Thyroid gland (tissue), 4 donors: Measurements from ENCODE around the gene NCR3LG1.

ENCODE experiments used
- POLR2A ChIP-seq, 2 donors: fragments of 450-650 bp; IDR thresholded peaks; one replicate each; pipeline ENCODE4 v1.6.1; 2017; ENCODE audit warnings: antibody characterized with exemption in 2 of 2, mild to moderate bottlenecking in 2 of 2, moderate library complexity in 1 of 2
- TF ChIP-seq, protein P1 (sequence below), 6 experiments: fragments of 200-600 bp in 3 of 6; fragments of 450-650 bp in 3 of 6; sonication (generic) in 3 of 6; IDR thresholded peaks; one replicate each; pipeline ENCODE4 v1.5.1; 2016 to 2019; ENCODE audit warnings: antibody characterized with exemption in 6 of 6, mild to moderate bottlenecking in 2 of 6, inconsistent platforms in 1 of 6, moderate library complexity in 1 of 6

DNA sequence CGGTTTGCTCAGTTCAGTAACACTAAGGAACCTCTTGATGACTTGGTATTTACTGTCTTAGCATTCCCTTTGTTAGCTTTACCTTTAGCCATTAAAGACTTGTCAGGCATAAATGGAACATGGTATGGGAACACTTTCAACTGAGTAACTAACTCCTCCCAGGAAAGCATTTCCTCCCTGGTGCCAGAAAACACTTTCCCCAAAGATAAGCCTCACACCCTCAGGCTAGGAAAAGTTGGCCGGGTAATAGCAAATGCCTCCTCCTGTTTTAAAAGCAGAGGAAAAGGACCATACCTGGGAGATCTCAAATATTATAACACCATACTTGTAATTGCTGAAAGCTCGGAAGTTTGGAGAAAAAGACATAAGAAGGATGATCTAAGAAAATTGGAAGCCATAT is 24.9 kb downstream of the NCR3LG1 start:
- TF ChIP-seq POLR2A (IDR thresholded peaks at IDR 0.05) = no peak
- TF ChIP-seq, protein P1, sequence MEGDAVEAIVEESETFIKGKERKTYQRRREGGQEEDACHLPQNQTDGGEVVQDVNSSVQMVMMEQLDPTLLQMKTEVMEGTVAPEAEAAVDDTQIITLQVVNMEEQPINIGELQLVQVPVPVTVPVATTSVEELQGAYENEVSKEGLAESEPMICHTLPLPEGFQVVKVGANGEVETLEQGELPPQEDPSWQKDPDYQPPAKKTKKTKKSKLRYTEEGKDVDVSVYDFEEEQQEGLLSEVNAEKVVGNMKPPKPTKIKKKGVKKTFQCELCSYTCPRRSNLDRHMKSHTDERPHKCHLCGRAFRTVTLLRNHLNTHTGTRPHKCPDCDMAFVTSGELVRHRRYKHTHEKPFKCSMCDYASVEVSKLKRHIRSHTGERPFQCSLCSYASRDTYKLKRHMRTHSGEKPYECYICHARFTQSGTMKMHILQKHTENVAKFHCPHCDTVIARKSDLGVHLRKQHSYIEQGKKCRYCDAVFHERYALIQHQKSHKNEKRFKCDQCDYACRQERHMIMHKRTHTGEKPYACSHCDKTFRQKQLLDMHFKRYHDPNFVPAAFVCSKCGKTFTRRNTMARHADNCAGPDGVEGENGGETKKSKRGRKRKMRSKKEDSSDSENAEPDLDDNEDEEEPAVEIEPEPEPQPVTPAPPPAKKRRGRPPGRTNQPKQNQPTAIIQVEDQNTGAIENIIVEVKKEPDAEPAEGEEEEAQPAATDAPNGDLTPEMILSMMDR (IDR thresholded peaks at IDR 0.05) = no peak
